ENCODE results near the gene NDUFAF8.

The NDUFAF8 gene

DNA sequence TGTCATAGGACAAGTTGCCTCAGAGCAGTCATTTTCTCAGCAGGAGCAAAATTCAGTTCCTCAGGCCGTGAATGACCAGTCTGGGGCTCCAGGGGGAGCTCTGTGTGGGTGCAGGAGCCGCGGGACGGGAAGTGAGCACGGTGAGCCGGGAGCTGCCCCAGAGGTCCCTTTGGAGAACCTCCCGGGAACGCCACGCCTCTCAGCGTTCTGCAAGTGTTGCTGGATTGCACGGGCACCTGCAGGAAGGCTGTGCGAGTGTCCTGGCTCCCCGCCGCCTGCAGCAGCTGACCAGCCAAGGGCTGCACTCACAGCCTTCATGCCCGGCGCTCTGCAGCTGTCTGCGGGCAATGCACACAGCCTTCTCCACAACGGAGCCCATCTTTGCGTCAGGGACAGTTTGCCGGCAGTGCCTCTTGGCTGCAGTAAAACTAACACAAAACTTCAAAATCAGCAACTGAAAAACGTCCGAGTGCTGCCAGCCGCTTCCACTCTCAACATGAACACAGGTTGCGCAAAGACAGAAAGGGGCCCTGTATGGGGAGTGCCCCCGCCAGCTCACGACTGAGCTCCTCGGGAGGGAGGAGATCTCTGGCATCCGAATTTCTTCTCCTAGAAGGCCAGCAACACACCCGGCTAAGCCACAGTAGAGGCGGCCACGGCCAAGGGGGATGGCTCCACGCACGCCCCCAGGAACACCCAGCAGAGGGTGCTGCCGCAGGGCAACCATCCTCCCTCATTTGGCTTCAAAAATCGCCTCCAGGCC is 16.0 kb downstream of the NDUFAF8 start:
- no peak overlapping the region for H3K4me3 ChIP-seq (ENCODE audit: low read depth, low read length)
- TF ChIP-seq, protein P1, sequence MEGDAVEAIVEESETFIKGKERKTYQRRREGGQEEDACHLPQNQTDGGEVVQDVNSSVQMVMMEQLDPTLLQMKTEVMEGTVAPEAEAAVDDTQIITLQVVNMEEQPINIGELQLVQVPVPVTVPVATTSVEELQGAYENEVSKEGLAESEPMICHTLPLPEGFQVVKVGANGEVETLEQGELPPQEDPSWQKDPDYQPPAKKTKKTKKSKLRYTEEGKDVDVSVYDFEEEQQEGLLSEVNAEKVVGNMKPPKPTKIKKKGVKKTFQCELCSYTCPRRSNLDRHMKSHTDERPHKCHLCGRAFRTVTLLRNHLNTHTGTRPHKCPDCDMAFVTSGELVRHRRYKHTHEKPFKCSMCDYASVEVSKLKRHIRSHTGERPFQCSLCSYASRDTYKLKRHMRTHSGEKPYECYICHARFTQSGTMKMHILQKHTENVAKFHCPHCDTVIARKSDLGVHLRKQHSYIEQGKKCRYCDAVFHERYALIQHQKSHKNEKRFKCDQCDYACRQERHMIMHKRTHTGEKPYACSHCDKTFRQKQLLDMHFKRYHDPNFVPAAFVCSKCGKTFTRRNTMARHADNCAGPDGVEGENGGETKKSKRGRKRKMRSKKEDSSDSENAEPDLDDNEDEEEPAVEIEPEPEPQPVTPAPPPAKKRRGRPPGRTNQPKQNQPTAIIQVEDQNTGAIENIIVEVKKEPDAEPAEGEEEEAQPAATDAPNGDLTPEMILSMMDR (IDR thresholded peaks at IDR 0.05; ENCODE audit: borderline replicate concordance, insufficient read depth, low read depth, low read length): no peak

- TF ChIP-seq, protein P1 (IDR thresholded peaks at IDR 0.05; ENCODE audit: borderline replicate concordance, insufficient read depth, low read depth, low read length): no peak
- no peak overlapping the region for H3K4me3 ChIP-seq (ENCODE audit: low read depth, low read length)
These were observed 17.5 kb downstream of the NDUFAF8 start for GRCh38 chr17:81256616-81257015.

- no peak overlapping the region for H3K4me3 ChIP-seq (ENCODE audit: low read depth, low read length)
- TF ChIP-seq, protein P1 (IDR thresholded peaks at IDR 0.05; ENCODE audit: borderline replicate concordance, insufficient read depth, low read depth, low read length): no peak
These were observed 18.4 kb downstream of the NDUFAF8 start for GRCh38 chr17:81257533-81257932.

- no peak overlapping the region for H3K4me3 ChIP-seq (ENCODE audit: low read depth, low read length)
- TF ChIP-seq, protein P1 (IDR thresholded peaks at IDR 0.05; ENCODE audit: borderline replicate concordance, insufficient read depth, low read depth, low read length): no peak
These were observed 19.2 kb downstream of the NDUFAF8 start for GRCh38 chr17:81258292-81258691.

DNA sequence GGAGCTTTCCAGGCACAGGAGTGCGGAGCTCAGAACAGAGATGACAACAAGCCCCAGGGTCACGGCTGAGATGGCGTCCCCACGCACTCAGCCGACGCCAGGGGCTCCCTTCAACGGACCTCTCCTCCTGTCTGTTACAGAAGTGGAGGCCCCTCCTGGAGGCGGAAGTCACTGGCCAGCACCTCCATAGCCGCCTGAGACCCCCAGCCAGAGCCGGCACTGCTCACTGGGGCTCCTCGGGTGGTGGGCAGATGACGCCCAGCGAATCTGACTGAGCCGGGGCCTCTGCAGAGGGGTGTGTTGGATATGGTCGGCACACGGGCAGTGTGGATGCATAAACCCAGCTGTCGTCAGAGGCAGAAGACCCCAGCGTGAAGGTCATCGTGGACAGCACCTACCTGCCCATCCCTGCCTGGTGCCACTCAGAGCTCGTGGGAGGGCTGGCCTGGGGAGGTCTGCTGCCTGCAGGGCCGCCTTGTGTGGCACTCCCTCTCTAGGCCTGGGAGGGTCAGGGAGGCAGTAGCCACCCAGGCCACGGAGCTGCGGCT is 20.0 kb downstream of the NDUFAF8 start:
- no peak overlapping the region for H3K4me3 ChIP-seq (ENCODE audit: low read depth, low read length)

GRCh38 chr17:81260171-81260570 is 21.1 kb downstream of the NDUFAF8 start:
- no peak overlapping the region for H3K4me3 ChIP-seq (ENCODE audit: low read depth, low read length)
- TF ChIP-seq, protein P1 (IDR thresholded peaks at IDR 0.05; ENCODE audit: borderline replicate concordance, insufficient read depth, low read depth, low read length): no peak

More for the DNA sequence above, 20.0 kb downstream of the NDUFAF8 start:
- TF ChIP-seq, protein P1 (IDR thresholded peaks at IDR 0.05; ENCODE audit: borderline replicate concordance, insufficient read depth, low read depth, low read length): no peak

- no peak overlapping the region for H3K4me3 ChIP-seq (ENCODE audit: low read depth, low read length)
- TF ChIP-seq, protein P1 (IDR thresholded peaks at IDR 0.05; ENCODE audit: borderline replicate concordance, insufficient read depth, low read depth, low read length): no peak
These were observed 21.5 kb downstream of the NDUFAF8 start for GRCh38 chr17:81260641-81261040.
